ENCODE data around the gene KCNJ5.

GRCh38 chr11:128894286-128894681 is 3.1 kb downstream of the KCNJ5 start:
- TF ChIP-seq CTCF (IDR thresholded peaks at IDR 0.05; ENCODE audit: insufficient read depth, low read length) (no peak), REST (IDR thresholded peaks at IDR 0.05; ENCODE audit: insufficient replicate concordance, low read depth) (no peak), SPI1 (IDR thresholded peaks at IDR 0.05; ENCODE audit: borderline replicate concordance, low read depth) (no peak), GABPA (IDR thresholded peaks at IDR 0.05; ENCODE audit: low read depth) (no peak)

Data from HL-60 (cell line).